Natural killer cell (primary cell): ENCODE results near the gene AGPAT3. TPM values are rescaled to one million over a fixed set of nuclear protein-coding genes. Genes with fewer than 3 reads are reported as not detected.

Experiments used
- ATAC-seq, 3 donors: fragments of 150-1000 bp in 2 of 3; fragments of 200-7000 bp in 1 of 3; cut with Tn5 transposase; 1 replicate in 1 of 3; 2 replicates in 2 of 3; pipeline ENCODE4 v1.10.0; 2021; ENCODE audit warnings: mild to moderate bottlenecking in 2 of 3, moderate library complexity in 2 of 3
- DNase-seq, 2 donors: peaks; one replicate each; pipeline versions ENCODE4 v3.0.0 to v3.0.0-alpha.2; 2013 to 2021; ENCODE audit warnings: mixed read lengths in 1 of 2
- H3K27ac ChIP-seq: one replicate; pipeline ENCODE4 v1.5.1; 2013; ENCODE audit warnings: mild to moderate bottlenecking, low read length
- H3K27me3 ChIP-seq: one replicate; pipeline ENCODE4 v1.6.1; 2013; ENCODE audit warnings: low read length; ENCODE audit not compliant: control insufficient read depth, insufficient read depth
- H3K36me3 ChIP-seq: one replicate; pipeline ENCODE4 v1.6.1; 2013; ENCODE audit warnings: low read length; ENCODE audit not compliant: control insufficient read depth, insufficient read depth
- H3K4me1 ChIP-seq: one replicate; pipeline ENCODE4 v1.6.1; 2013; ENCODE audit warnings: low read length; ENCODE audit not compliant: control insufficient read depth, insufficient read depth
- H3K4me3 ChIP-seq: one replicate; pipeline ENCODE4 v1.5.1; 2013; ENCODE audit warnings: low read length
- H3K9me3 ChIP-seq: one replicate; pipeline ENCODE4 v1.6.1; 2013; ENCODE audit warnings: low read length; ENCODE audit not compliant: control insufficient read depth, insufficient read depth
- H3K27ac Mint-ChIP-seq, 2 donors: one replicate each; pipeline ENCODE4 v1.8.0; 2022; ENCODE audit warnings: mild to moderate bottlenecking in 2 of 2, mixed read lengths in 2 of 2, moderate library complexity in 1 of 2
- H3K27me3 Mint-ChIP-seq, 2 donors: one replicate each; pipeline ENCODE4 v1.8.0; 2022; ENCODE audit warnings: low read depth in 2 of 2, mixed read lengths in 2 of 2
- H3K36me3 Mint-ChIP-seq: one replicate; pipeline ENCODE4 v1.8.0; 2022; ENCODE audit warnings: mixed read lengths
- H3K4me1 Mint-ChIP-seq, 2 donors: one replicate each; pipeline ENCODE4 v1.8.0; 2022; ENCODE audit warnings: mixed read lengths in 2 of 2
- H3K4me3 Mint-ChIP-seq: one replicate; pipeline ENCODE4 v1.8.0; 2022; ENCODE audit warnings: mild to moderate bottlenecking, moderate library complexity, mixed read lengths
- H3K9me3 Mint-ChIP-seq, 2 donors: one replicate each; pipeline ENCODE4 v1.8.0; 2022; ENCODE audit warnings: mixed read lengths in 2 of 2
- WGBS: methylation state at CpG from one replicate; pipeline ENCODE4 v1.1.7; 2013; ENCODE audit warnings: missing lambda C conversion rate; ENCODE audit not compliant: insufficient coverage; 5-methylcytosine and 5-hydroxymethylcytosine counted together
- intact Hi-C: fragments of 100-400 bp; cut with micrococcal nuclease; formaldehyde crosslinking; loops from one replicate; pipeline ENCODE4 v1.14.2; 2022
- total RNA-seq, 4 donors: library from RNA; stranded (reverse); fragments of 120-200 nt in 1 of 4; gene quantifications; one replicate each; pipeline versions ENCODE4 v1.2.3 to v1.2.4, GENCODE V29; 2013 to 2022
- TF ChIP-seq, protein P1 (sequence below): fragments of 200-600 bp; IDR thresholded peaks from one replicate; pipeline ENCODE4 v1.8.0; 2022; ENCODE audit warnings: antibody characterized with exemption

AGPAT3 gene
- total RNA-seq, 3 donors from 2014 or later (not counting 1 experiment from before 2014, with no cell fraction given), result 39.5 to 45.7 (median 42.3) TPM

DNA sequence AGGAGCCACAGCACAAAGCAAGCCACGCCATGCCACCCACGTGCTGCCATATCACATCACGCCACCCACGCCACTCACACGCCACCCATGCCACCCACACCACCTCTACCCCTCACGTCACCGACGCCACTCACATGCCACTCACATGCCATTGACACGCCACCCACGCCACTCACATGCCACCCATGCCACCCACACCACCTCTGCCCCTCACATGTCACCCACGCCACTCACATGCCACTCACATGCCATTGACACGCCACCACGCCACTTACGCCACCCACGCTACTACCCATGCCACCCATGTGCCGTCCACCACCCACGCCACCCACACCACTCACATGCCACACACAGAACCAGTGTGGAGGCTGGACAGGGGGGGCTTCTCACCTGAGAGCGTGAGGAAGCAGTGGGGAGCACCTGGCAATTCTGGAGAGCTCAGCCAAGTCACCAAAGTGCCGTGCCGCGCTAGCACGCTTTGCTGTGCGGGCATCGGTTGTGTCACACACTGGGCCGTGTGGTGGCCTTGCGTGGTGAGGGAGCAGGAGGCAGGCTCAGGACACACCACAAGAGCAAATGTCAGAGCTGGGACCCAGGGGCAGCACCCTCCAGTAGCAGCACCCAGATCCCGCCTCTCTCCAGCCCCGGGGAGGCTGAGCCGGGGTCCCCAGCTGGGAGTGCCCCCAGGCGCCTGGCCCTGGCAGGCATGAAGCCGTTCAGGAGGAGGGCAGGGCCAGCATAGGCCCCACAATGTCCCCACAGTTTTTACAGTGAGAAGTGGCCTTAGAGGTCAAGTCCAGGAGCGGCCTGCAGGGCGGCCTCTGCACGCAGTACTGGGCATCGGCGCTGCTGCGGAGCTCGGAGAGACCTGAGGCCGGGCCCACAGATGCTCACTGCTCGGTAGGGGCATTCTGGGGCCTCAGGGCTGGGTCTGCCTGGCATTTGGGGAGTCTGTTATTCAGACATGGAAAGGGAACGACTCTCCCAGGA, 70.0 kb downstream of the AGPAT3 start:
- no peaks in the 10 kb centered on the region for H3K27me3 ChIP-seq
- H3K36me3 ChIP-seq, result no peaks in the 10 kb centered on the region
- H3K4me3 ChIP-seq, result no peak overlapping the region
- Mint-ChIP-seq H3K4me3 (no peak overlapping the region), H3K36me3 (no peaks in the 10 kb centered on the region), H3K27me3 (no peaks in the 10 kb centered on the region), H3K9me3 (no peaks in the 10 kb centered on the region), H3K4me1 (peaks cover 19 to 21% of the 10 kb centered on the region in 2 donors), H3K27ac (no peak overlapping the region)
- WGBS, result 98% methylated on average over 41 of the region's 41 CpGs
- TF ChIP-seq, protein P1, sequence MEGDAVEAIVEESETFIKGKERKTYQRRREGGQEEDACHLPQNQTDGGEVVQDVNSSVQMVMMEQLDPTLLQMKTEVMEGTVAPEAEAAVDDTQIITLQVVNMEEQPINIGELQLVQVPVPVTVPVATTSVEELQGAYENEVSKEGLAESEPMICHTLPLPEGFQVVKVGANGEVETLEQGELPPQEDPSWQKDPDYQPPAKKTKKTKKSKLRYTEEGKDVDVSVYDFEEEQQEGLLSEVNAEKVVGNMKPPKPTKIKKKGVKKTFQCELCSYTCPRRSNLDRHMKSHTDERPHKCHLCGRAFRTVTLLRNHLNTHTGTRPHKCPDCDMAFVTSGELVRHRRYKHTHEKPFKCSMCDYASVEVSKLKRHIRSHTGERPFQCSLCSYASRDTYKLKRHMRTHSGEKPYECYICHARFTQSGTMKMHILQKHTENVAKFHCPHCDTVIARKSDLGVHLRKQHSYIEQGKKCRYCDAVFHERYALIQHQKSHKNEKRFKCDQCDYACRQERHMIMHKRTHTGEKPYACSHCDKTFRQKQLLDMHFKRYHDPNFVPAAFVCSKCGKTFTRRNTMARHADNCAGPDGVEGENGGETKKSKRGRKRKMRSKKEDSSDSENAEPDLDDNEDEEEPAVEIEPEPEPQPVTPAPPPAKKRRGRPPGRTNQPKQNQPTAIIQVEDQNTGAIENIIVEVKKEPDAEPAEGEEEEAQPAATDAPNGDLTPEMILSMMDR, result no peak
- H3K27ac ChIP-seq, result no peak overlapping the region
- no peaks in the 10 kb centered on the region for H3K9me3 ChIP-seq
- intact Hi-C loops, result no loop called here
- no peak for ATAC-seq
- no peak for DNase-seq
- peaks cover 12% of the 10 kb centered on the region for H3K4me1 ChIP-seq

DNA sequence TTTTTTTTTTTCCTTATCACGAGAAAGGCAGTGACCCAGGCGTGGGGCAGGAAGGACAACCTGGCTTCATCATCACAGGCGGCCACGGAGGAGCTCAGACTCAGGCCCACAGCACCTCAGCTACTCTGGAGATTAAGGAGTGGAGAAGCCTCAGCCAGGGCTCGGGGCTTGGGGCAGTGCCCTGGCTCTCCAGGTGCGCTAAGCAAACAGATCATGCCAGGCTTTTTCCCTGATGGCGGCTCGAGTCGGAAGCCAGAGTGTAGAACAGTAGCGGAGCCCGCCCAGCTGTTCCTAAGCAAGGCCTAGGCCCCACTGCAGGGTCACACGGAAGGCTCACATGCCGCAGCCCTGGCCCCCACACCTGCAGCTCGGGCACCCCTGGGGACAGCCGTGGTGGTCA, 70.7 kb downstream of the AGPAT3 start:
- Mint-ChIP-seq H3K4me1 (peaks cover 19 to 21% of the 10 kb centered on the region in 2 donors), H3K27me3 (no peaks in the 10 kb centered on the region), H3K9me3 (no peaks in the 10 kb centered on the region), H3K27ac (no peak overlapping the region), H3K4me3 (no peak overlapping the region), H3K36me3 (no peaks in the 10 kb centered on the region)
- WGBS, result 89% methylated on average over 15 of the region's 15 CpGs
- Histone ChIP-seq H3K27me3 (no peaks in the 10 kb centered on the region), H3K27ac (no peak overlapping the region), H3K36me3 (no peaks in the 10 kb centered on the region), H3K4me1 (peaks cover 12% of the 10 kb centered on the region), H3K9me3 (no peaks in the 10 kb centered on the region), H3K4me3 (no peak overlapping the region)
- no peak for DNase-seq
- ATAC-seq, result no peak
- intact Hi-C loops, result no loop called here
- TF ChIP-seq, protein P1, result no peak

DNA sequence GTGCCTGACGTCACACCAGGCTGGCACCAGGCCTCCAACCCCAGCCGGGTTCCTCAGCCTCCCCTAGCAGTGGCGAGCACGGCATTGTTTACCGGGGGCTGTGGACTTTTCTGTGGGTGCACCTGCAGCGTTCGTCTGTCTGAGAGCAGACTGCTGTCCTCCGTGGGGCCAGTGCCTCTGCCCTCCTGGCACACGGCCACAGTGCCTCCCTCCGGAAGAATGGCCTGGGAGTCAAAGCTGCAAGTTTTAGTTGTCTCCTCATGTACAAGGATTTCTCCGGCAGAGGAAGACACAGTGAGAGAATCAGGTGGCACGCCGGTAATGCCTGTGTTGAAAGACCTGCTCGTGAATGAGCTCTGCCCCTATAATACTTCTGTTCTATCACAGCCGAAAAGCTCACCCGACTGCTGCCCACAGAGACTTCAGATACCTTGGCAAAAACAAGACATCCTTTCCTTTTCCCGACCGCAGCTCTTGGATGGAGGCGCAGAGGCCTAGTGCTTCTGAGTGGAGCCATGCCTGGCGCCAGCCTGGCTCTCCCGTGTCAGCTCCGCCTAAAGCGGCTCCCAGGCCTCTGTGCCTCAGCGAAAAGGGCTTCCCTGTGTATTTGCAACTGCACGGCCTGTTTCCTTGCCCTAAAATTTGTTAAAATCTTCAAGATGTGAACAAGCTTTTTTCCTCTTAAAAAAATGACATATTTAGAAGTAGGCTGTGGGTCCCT, 71.4 kb downstream of the AGPAT3 start:
- peaks cover 19 to 21% of the 10 kb centered on the region in 2 donors for H3K4me1 Mint-ChIP-seq
- no peak overlapping the region for H3K27ac ChIP-seq
- H3K27ac Mint-ChIP-seq, result no peak overlapping the region
- DNase-seq, result no peak
- TF ChIP-seq, protein P1, result no peak
- no peaks in the 10 kb centered on the region for H3K27me3 Mint-ChIP-seq
- no peak for ATAC-seq
- H3K4me1 ChIP-seq, result peaks cover 12% of the 10 kb centered on the region
- intact Hi-C loops, result no loop called here
- H3K36me3 ChIP-seq, result no peaks in the 10 kb centered on the region
- no peaks in the 10 kb centered on the region for H3K36me3 Mint-ChIP-seq
- no peaks in the 10 kb centered on the region for H3K9me3 ChIP-seq
- H3K27me3 ChIP-seq, result no peaks in the 10 kb centered on the region
- 97% methylated on average over 25 of the region's 25 CpGs for whole genome bisulfite sequencing
- H3K9me3 Mint-ChIP-seq, result no peaks in the 10 kb centered on the region
- no peak overlapping the region for H3K4me3 Mint-ChIP-seq
- no peak overlapping the region for H3K4me3 ChIP-seq
